Panc1 (cell line): Measurements from ENCODE around the gene RDX. TPM values are rescaled to one million over a fixed set of nuclear protein-coding genes. Genes with fewer than 3 reads are reported as not detected.

Experiments
- ATAC-seq: fragments of 200-7000 bp; cut with Tn5 transposase; 2 replicates; pipeline ENCODE4 v1.9.1; 2020; ENCODE audit warnings: mild to moderate bottlenecking, moderate library complexity
- BruUV-seq: library from RNA; stranded (reverse); fragments of 400-500 nt; replicated peaks from 2 replicates; lab custom pipeline; 2021; lab: Mats Ljungman, UMichigan
- CTCF ChIA-PET: fragments of 300-600 bp; sonication (Branson Sonifier 250); formaldehyde crosslinking; loops from one replicate; lab custom pipeline; 2022; ENCODE audit warnings: antibody characterized with exemption; lab: Charles Lee
- POLR2A ChIA-PET: fragments of 300-600 bp; sonication (Branson Sonifier 250); formaldehyde crosslinking; loops from one replicate; lab custom pipeline; 2022; ENCODE audit warnings: antibody characterized with exemption; lab: Charles Lee
- DNase-seq: peaks from one replicate; pipeline ENCODE4 v3.0.0-alpha.2; 2010; ENCODE audit warnings: low read depth, low spot score
- H3K27ac ChIP-seq: 2 replicates; pipeline ENCODE4 v1.5.1; 2011; ENCODE audit warnings: mild to moderate bottlenecking, low read length, inconsistent platforms
- H3K27me3 ChIP-seq: fragments of 200-500 bp; sonication (Bioruptor generic); 2 replicates; pipeline ENCODE4 v1.6.0; 2014; ENCODE audit warnings: low read length, inconsistent platforms; ENCODE audit not compliant: control insufficient read depth, insufficient read depth
- H3K36me3 ChIP-seq: fragments of 200-500 bp; sonication (Bioruptor generic); 2 replicates; pipeline ENCODE4 v1.5.1; 2014; ENCODE audit warnings: inconsistent platforms, mild to moderate bottlenecking, low read length, moderate library complexity; ENCODE audit not compliant: control insufficient read depth, insufficient read depth
- H3K4me1 ChIP-seq: 2 replicates; pipeline ENCODE4 v1.5.1; 2011; ENCODE audit warnings: inconsistent platforms, mild to moderate bottlenecking, low read length, moderate library complexity; ENCODE audit not compliant: control insufficient read depth, insufficient read depth
- H3K4me3 ChIP-seq, 2 experiments: 2 replicates each; pipeline ENCODE4 v1.5.1; 2011 to 2012; ENCODE audit warnings: low read depth in 2 of 2, low read length in 2 of 2, mild to moderate bottlenecking in 2 of 2, inconsistent platforms in 1 of 2, moderate library complexity in 1 of 2
- H3K9me3 ChIP-seq: fragments of 200-500 bp; sonication (Bioruptor generic); 2 replicates; pipeline ENCODE4 v1.5.1; 2014; ENCODE audit warnings: low read depth, mild to moderate bottlenecking, inconsistent platforms, low read length, moderate library complexity; ENCODE audit not compliant: control insufficient read depth, insufficient read depth
- CTCF ChIP-seq: fragments of 450-650 bp; IDR thresholded peaks from 2 replicates; pipeline ENCODE4 v1.5.1; 2017; ENCODE audit warnings: mild to moderate bottlenecking
- POLR2AphosphoS5 ChIP-seq: IDR thresholded peaks from 2 replicates; pipeline ENCODE4 v1.6.1; 2012; ENCODE audit warnings: mild to moderate bottlenecking, low read depth, low read length, moderate library complexity
- REST ChIP-seq, 2 experiments: IDR thresholded peaks; 2 replicates each; pipeline ENCODE4 v1.6.1; 2011 to 2012; ENCODE audit warnings: low read depth in 2 of 2, control low read depth in 1 of 2, low read length in 1 of 2, mild to moderate bottlenecking in 1 of 2, moderate library complexity in 1 of 2; ENCODE audit not compliant: insufficient read depth in 1 of 2
- SIN3A ChIP-seq: IDR thresholded peaks from 2 replicates; pipeline ENCODE4 v1.6.1; 2012; ENCODE audit warnings: low read depth, mild to moderate bottlenecking, low read length, moderate library complexity, borderline replicate concordance; ENCODE audit not compliant: insufficient read depth
- TCF7L2 ChIP-seq: IDR thresholded peaks from 2 replicates; pipeline ENCODE4 v1.6.1; 2011; ENCODE audit warnings: mild to moderate bottlenecking, low read depth, low read length, inconsistent platforms
- in situ Hi-C: cut with HindIII; loops from 2 replicates; pipeline ENCODE4 v1.10.0; 2016; ENCODE audit warnings: low sequenced_read_pairs, low pct_unique_long_range_greater_than_20kb
- intact Hi-C: fragments of 100-400 bp; cut with micrococcal nuclease; formaldehyde crosslinking; loops from one replicate; pipeline ENCODE4 v1.10.0; 2022; ENCODE audit not compliant: unreplicated experiment
- total RNA-seq: library from RNA; stranded (reverse); gene quantifications from one replicate; pipeline ENCODE4 v1.2.1, GENCODE V29; 2021; ENCODE audit not compliant: unreplicated experiment

RDX gene
- total RNA-seq, 1 experiment from 2014 or later = 200 TPM

GRCh38 chr11:110131386-110132123, 164.9 kb downstream of the RDX start:
- CTCF ChIA-PET = no interaction called here

GRCh38 chr11:110130642-110131238, 165.7 kb downstream of the RDX start:
- CTCF ChIA-PET = no interaction called here
- no peak for TF ChIP-seq SIN3A
- no peak for TF ChIP-seq REST (IDR thresholded peaks at IDR 0.05; ENCODE audit: insufficient read depth in 1 of 2, low read depth in 2 of 2, low read length in 1 of 2)
- no peak for TF ChIP-seq CTCF
- TF ChIP-seq POLR2AphosphoS5 = no peak

More at GRCh38 chr11:110131386-110132123, 164.9 kb downstream of the RDX start:
- H3K27me3 ChIP-seq = no peaks in the 10 kb centered on the region
- POLR2A ChIA-PET = no interaction called here
- ATAC-seq = no peak
- H3K4me3 ChIP-seq = no peak overlapping the region
- H3K36me3 ChIP-seq = no peaks in the 10 kb centered on the region; the same call in 1 of the 2 replicates
- no peak for TF ChIP-seq POLR2AphosphoS5
- TF ChIP-seq SIN3A = no peak
- no peak for TF ChIP-seq TCF7L2
- TF ChIP-seq REST (IDR thresholded peaks at IDR 0.05; ENCODE audit: insufficient read depth in 1 of 2, low read depth in 2 of 2, low read length in 1 of 2) = no peak
- no peak for TF ChIP-seq CTCF
- DNase-seq = no peak
- in situ Hi-C loops = no loop called here
- H3K4me1 ChIP-seq = peaks cover 8% of the 10 kb centered on the region
- H3K27ac ChIP-seq = no peak overlapping the region
- no TSS peak for BruUV-seq
- intact Hi-C loops = no loop called here
- no peaks in the 10 kb centered on the region for H3K9me3 ChIP-seq

More at GRCh38 chr11:110130642-110131238, 165.7 kb downstream of the RDX start:
- Histone ChIP-seq H3K9me3 (no peaks in the 10 kb centered on the region), H3K4me3 (no peak overlapping the region), H3K27ac (no peak overlapping the region), H3K36me3 (no peaks in the 10 kb centered on the region; the same call in 1 of the 2 replicates), H3K4me1 (peaks cover 8% of the 10 kb centered on the region), H3K27me3 (no peaks in the 10 kb centered on the region)
- POLR2A ChIA-PET = no interaction called here
- BruUV-seq = no TSS peak
- in situ Hi-C loops = no loop called here
- no peak for ATAC-seq
- no peak for DNase-seq
- intact Hi-C loops = no loop called here
